GM12878 (cell line): ENCODE results near the gene DNAH9.

Experiments
- CBX5 ChIP-seq: sonication (generic); IDR thresholded peaks from 2 replicates; pipeline ENCODE4 v1.6.1; 2016; ENCODE audit warnings: low read depth, moderate library complexity, mild to moderate bottlenecking, inconsistent platforms
- CTCF ChIP-seq, 3 experiments: IDR thresholded peaks in 2 of 3; conservative IDR thresholded peaks in 1 of 3; 2 replicates each; pipeline ENCODE4 v1.5.1; 2011; ENCODE audit warnings: low read depth in 3 of 3, low read length in 3 of 3, mild to moderate bottlenecking in 3 of 3, control low read depth in 2 of 3, moderate library complexity in 2 of 3, inconsistent platforms in 1 of 3, mixed read lengths in 1 of 3; ENCODE audit not compliant: control insufficient read depth in 2 of 3, insufficient read depth in 1 of 3; ENCODE audit errors: extremely low read depth in 1 of 3
- MEF2A ChIP-seq: IDR thresholded peaks from 2 replicates; pipeline ENCODE4 v1.6.1; 2011; ENCODE audit warnings: low read depth, mild to moderate bottlenecking, low read length, moderate library complexity; ENCODE audit not compliant: insufficient read depth
- USF2 ChIP-seq: IDR thresholded peaks from 2 replicates; pipeline ENCODE4 v1.6.1; 2011; ENCODE audit warnings: low read depth, low read length, improper control_type of control experiment, borderline replicate concordance

- TF ChIP-seq USF2 (no peak), MEF2A (no peak), CTCF (IDR thresholded peaks at IDR 0.05 in 2 of 3, conservative IDR thresholded peaks at IDR 0.05 in 1 of 3; ENCODE audit: control insufficient read depth in 2 of 3, extremely low read depth in 1 of 3, insufficient read depth in 1 of 3, low read depth in 3 of 3, low read length in 3 of 3) (no peak), CBX5 (no peak)
Observed at GRCh38 chr17:11557727-11558452, 40.4 kb upstream of the DNAH9 start.
